Activated B cell treated with CpG ODN at 0.5 μM for 24 hours (primary cell): ENCODE data around the gene TRPC3. TPM values are rescaled to one million over a fixed set of nuclear protein-coding genes. Genes with fewer than 3 reads are reported as not detected.

Experiments
- ATAC-seq: fragments of 200-7000 bp; cut with Tn5 transposase; one replicate; pipeline ENCODE4 v1.10.0; 2021; ENCODE audit warnings: low read depth, mild to moderate bottlenecking, moderate library complexity
- CTCF ChIA-PET: fragments of 350-600 bp; sonication (Branson Sonifier 250); formaldehyde crosslinking; loops from one replicate; lab custom pipeline; 2021; ENCODE audit warnings: antibody characterized with exemption; lab: Charles Lee
- POLR2A ChIA-PET: fragments of 350-600 bp; sonication (Branson Sonifier 250); formaldehyde crosslinking; loops from one replicate; lab custom pipeline; 2021; ENCODE audit warnings: antibody characterized with exemption; lab: Charles Lee
- DNase-seq: peaks from one replicate; pipeline ENCODE4 v3.0.0; 2022
- H3K27ac Mint-ChIP-seq: one replicate; pipeline ENCODE4 v1.8.0; 2020; ENCODE audit warnings: mixed read lengths
- H3K27me3 Mint-ChIP-seq: one replicate; pipeline ENCODE4 v1.8.0; 2021; ENCODE audit warnings: mixed read lengths
- H3K36me3 Mint-ChIP-seq: one replicate; pipeline ENCODE4 v1.8.0; 2021; ENCODE audit warnings: low read depth, mixed read lengths
- H3K4me1 Mint-ChIP-seq: one replicate; pipeline ENCODE4 v1.8.0; 2021; ENCODE audit warnings: mixed read lengths
- H3K4me3 Mint-ChIP-seq: one replicate; pipeline ENCODE4 v1.8.0; 2020; ENCODE audit warnings: mild to moderate bottlenecking, mixed read lengths
- H3K9me3 Mint-ChIP-seq: one replicate; pipeline ENCODE4 v1.8.0; 2020; ENCODE audit warnings: mixed read lengths
- intact Hi-C: fragments of 100-400 bp; cut with micrococcal nuclease; formaldehyde crosslinking; loops from one replicate; pipeline ENCODE4 v1.15.1; 2024
- total RNA-seq: library from RNA; stranded (reverse); gene quantifications from 2 replicates; pipeline ENCODE4 v1.2.3, GENCODE V29; 2022
- TF ChIP-seq, protein P1 (sequence below): fragments of 200-600 bp; IDR thresholded peaks from one replicate; pipeline ENCODE4 v1.8.0; 2022; ENCODE audit warnings: antibody characterized with exemption, mild to moderate bottlenecking

TRPC3 gene
- total RNA-seq, 1 donor from 2014 or later, result not detected

DNA sequence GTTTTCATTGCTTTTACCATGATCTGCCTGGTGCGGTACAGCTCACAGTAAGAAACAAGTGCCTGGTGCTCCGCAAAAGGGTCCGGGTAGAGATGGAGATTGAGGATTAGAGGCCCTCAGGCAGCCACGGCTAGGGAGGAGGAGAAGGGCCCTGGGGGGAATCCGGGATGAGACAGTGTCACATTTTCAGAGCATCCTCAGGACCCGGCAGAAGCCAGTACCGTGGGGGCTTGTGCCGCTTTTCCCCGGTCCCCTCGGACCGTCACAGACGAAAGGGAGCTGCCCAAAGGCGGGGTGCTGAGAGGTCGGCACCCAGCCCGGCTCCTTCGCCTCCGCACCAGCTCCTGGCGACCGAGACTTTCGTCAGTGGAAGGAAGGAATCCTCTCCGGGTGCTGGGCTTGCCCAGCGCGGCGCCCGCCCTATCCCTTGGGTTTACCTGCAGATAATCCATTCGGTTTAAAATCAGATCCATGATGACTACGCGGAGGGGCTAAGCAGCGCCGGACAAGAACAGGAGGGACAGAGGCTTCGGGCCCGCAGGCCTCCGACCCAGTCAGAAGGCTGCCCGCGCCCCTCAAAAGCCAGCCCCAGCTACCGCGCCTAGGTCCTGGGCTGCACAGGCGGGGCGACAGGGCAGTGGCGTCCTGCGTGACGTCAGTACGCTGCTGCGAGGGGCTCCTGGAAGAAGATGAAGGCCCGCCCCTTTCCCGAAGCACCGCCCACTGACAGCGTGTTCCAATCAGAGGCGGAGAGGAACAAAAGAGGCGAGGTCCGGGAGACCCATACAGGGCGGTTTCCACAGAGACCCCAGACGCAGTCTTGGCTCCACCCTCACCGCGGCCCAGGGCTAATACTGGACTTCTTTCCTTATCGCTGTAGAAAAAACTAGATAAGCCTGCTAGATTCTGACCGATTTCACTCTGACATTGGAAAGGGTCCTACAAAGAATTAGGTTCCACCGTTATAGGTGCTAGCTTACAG, 81.7 kb downstream of the TRPC3 start, which contains the start of gene BBS7:
Gene BBS7 (minus strand): TSS at position 634 of the 982 bp plus-strand sequence. CDS start 161 bp downstream, at position 473.
- Mint-ChIP-seq H3K9me3 (no peaks in the 10 kb centered on the region), H3K4me1 (peaks cover 15% of the 10 kb centered on the region), H3K36me3 (peaks cover 15% of the 10 kb centered on the region), H3K4me3 (peak within 1 kb of the TSS; percentile 97), H3K27me3 (peaks cover 8% of the 10 kb centered on the region), H3K27ac (peak within 1 kb of the TSS; percentile 66)
- ATAC-seq, result peak; percentile 99
- intact Hi-C loops, result loop anchor here (1.0 to 2.0 kb wide), 7 partner anchors 15 to 1052 kb away; partner anchors contain the start of genes ANXA5, BBS12, BLTP1 and EXOSC9
- TF ChIP-seq, protein P1, sequence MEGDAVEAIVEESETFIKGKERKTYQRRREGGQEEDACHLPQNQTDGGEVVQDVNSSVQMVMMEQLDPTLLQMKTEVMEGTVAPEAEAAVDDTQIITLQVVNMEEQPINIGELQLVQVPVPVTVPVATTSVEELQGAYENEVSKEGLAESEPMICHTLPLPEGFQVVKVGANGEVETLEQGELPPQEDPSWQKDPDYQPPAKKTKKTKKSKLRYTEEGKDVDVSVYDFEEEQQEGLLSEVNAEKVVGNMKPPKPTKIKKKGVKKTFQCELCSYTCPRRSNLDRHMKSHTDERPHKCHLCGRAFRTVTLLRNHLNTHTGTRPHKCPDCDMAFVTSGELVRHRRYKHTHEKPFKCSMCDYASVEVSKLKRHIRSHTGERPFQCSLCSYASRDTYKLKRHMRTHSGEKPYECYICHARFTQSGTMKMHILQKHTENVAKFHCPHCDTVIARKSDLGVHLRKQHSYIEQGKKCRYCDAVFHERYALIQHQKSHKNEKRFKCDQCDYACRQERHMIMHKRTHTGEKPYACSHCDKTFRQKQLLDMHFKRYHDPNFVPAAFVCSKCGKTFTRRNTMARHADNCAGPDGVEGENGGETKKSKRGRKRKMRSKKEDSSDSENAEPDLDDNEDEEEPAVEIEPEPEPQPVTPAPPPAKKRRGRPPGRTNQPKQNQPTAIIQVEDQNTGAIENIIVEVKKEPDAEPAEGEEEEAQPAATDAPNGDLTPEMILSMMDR, result no peak
- peak; percentile 96 for DNase-seq
- ChIA-PET POLR2A (interaction anchor here (1.6 to 1.9 kb wide), 2 partner anchors 46 to 69 kb away, joined by 6 to 9 read pairs; partner anchors contain the start of genes CCNA2 and EXOSC9), CTCF (no interaction called here)

DNA sequence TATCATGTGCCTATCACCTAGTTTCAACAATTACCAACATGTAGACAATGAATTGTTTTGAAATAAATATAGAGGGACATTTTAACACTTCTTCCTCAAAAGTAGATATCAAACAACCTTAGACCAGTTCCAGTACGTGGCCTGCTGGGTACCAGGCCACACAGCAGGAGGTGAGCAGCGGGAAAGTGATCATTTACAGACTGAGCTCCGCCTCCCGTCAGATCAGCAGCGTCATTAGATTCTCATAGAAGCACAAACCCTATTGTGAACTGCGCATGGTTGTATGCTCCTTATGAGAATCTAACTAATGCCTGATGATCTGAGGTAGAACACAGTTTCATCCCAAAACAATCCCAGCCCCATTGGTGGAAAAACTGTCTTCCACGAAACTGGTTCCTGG, 88.1 kb downstream of the TRPC3 start:
- ATAC-seq (no peak), DNase-seq (no peak)
- Mint-ChIP-seq H3K27ac (no peak overlapping the region), H3K9me3 (no peaks in the 10 kb centered on the region), H3K36me3 (peaks cover 22% of the 10 kb centered on the region), H3K27me3 (no peaks in the 10 kb centered on the region), H3K4me3 (no peak overlapping the region), H3K4me1 (peaks cover under 1% of the 10 kb centered on the region)
- TF ChIP-seq, protein P1, result no peak
- intact Hi-C loops, result no loop called here
- ChIA-PET POLR2A (no interaction called here), CTCF (no interaction called here)

DNA sequence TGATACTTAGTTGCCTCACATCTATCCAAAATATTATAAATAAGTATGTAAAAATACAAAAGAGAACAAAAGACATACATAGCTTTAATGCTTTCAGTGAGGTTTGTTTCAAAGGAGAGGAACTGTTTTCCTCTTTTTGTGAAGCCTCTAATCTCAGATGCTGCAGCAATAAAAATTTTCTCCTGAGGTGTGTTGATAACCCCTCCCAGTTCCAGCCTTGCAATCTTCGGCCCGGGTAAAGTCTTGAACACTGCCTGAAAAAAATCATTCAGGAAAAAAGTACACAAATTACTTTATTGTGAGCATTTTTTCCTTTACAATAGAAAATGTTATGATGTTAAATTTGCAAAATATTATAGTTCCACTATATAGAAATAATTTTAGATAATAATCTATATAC, 90.4 kb downstream of the TRPC3 start:
- H3K27me3 Mint-ChIP-seq, result no peaks in the 10 kb centered on the region
- POLR2A ChIA-PET, result no interaction called here
- ATAC-seq (no peak), DNase-seq (no peak)
- no peak overlapping the region for H3K4me3 Mint-ChIP-seq
- H3K9me3 Mint-ChIP-seq, result no peaks in the 10 kb centered on the region
- no peak overlapping the region for H3K27ac Mint-ChIP-seq
- peaks cover 21% of the 10 kb centered on the region for H3K36me3 Mint-ChIP-seq
- TF ChIP-seq, protein P1, result no peak
- intact Hi-C loops, result no loop called here
- CTCF ChIA-PET, result no interaction called here
- H3K4me1 Mint-ChIP-seq, result no peaks in the 10 kb centered on the region

DNA sequence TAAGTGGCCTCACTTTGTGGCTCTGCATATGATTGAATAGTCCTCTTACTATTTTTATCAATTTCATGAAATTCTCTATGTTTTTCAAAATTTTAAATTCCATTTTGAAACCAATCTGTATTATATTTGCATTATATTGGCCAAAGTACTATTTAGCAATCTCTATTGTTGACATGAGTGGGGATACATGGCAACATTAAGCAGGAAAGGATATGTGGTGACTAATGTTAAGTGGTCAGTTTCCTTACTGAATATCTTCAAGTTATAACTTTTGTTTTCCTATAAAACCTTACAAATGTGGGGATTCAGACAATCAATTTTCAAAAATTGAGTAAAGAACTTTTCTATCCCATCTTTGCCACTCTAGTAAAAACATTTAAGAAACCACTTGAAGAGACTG, 91.7 kb downstream of the TRPC3 start:
- no peaks in the 10 kb centered on the region for H3K4me1 Mint-ChIP-seq
- no peak overlapping the region for H3K27ac Mint-ChIP-seq
- H3K36me3 Mint-ChIP-seq, result peaks cover 16% of the 10 kb centered on the region
- no peaks in the 10 kb centered on the region for H3K9me3 Mint-ChIP-seq
- intact Hi-C loops, result no loop called here
- ATAC-seq (no peak), DNase-seq (no peak)
- ChIA-PET CTCF (no interaction called here), POLR2A (no interaction called here)
- no peak overlapping the region for H3K4me3 Mint-ChIP-seq
- TF ChIP-seq, protein P1, result no peak
- H3K27me3 Mint-ChIP-seq, result no peaks in the 10 kb centered on the region

DNA sequence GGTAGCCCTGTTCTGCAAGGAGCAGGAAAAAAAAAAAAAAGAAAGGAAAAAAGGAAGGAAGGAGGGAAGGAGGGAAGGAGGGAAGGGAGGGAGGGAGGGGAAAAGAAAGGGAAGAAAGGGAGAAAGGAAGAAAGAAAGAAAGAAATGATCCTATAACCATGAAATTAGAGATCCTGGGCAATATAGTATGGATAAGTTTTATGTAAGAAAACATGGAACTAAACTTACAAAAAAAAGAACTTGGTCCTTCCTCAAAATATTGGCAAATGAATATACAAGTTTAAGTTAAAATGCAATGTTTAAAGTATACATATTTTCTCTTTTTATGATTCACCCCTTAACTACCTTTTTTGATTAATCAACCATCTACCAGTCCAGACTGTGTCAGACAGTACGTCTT, 100.5 kb downstream of the TRPC3 start:
- no peak overlapping the region for H3K4me3 Mint-ChIP-seq
- H3K36me3 Mint-ChIP-seq, result peaks cover 34% of the 10 kb centered on the region
- no peak for DNase-seq
- no peaks in the 10 kb centered on the region for H3K4me1 Mint-ChIP-seq
- ChIA-PET CTCF (no interaction called here), POLR2A (no interaction called here)
- no peak for ATAC-seq
- no peaks in the 10 kb centered on the region for H3K27me3 Mint-ChIP-seq
- intact Hi-C loops, result no loop called here
- H3K9me3 Mint-ChIP-seq, result no peaks in the 10 kb centered on the region
- TF ChIP-seq, protein P1, result no peak
- H3K27ac Mint-ChIP-seq, result no peak overlapping the region
